Neuron (in vitro differentiated cells): ENCODE measurements around the gene RHOB.

ENCODE experiments used
- H2AFZ ChIP-seq: one replicate; pipeline ENCODE4 v1.6.1; 2013; ENCODE audit warnings: low read depth, mild to moderate bottlenecking, inconsistent platforms, low read length, moderate library complexity
- H3K27me3 ChIP-seq: one replicate; pipeline ENCODE4 v1.6.1; 2013; ENCODE audit warnings: low read length; ENCODE audit not compliant: insufficient read depth
- H3K36me3 ChIP-seq: one replicate; pipeline ENCODE4 v1.6.1; 2013; ENCODE audit warnings: low read length; ENCODE audit not compliant: insufficient read depth
- H3K4me1 ChIP-seq: one replicate; pipeline ENCODE4 v1.6.1; 2013; ENCODE audit warnings: low read length; ENCODE audit not compliant: insufficient read depth
- H3K4me3 ChIP-seq: 2 replicates; pipeline ENCODE4 v1.5.1; 2013; ENCODE audit warnings: mild to moderate bottlenecking, low read length, moderate library complexity
- H3K9me3 ChIP-seq: one replicate; pipeline ENCODE4 v1.6.1; 2013; ENCODE audit warnings: low read length

Gene RHOB

GRCh38 chr2:20471902-20472559, 25.2 kb downstream of the RHOB start:
- Histone ChIP-seq H2AFZ (no peak overlapping the region), H3K4me1 (peaks cover 30% of the 10 kb centered on the region), H3K27me3 (no peaks in the 10 kb centered on the region), H3K9me3 (no peaks in the 10 kb centered on the region), H3K4me3 (no peak overlapping the region), H3K36me3 (no peaks in the 10 kb centered on the region)

DNA sequence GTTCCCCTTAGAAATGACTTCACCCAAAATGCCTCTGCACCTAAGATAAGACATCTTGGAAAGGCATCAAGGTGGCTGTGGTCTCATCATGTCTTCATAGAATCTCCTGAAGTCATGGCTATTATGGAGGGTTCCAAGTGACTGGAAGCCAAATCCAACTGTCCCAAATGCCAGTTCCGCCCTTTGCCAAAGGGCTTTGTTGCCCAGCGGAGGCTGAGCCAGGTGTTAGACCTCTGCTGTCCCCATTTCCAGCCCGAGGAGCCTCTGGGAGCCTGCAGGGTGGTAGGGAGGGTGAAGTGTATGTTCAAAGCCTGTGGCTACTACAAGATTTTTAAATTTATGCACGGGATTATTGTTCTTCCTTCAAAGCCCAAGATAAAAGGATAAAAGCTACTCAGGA, 25.7 kb downstream of the RHOB start:
- Histone ChIP-seq H3K36me3 (no peaks in the 10 kb centered on the region), H3K4me1 (peaks cover 30% of the 10 kb centered on the region), H3K27me3 (no peaks in the 10 kb centered on the region), H3K4me3 (no peak overlapping the region), H2AFZ (no peak overlapping the region), H3K9me3 (no peaks in the 10 kb centered on the region)

DNA sequence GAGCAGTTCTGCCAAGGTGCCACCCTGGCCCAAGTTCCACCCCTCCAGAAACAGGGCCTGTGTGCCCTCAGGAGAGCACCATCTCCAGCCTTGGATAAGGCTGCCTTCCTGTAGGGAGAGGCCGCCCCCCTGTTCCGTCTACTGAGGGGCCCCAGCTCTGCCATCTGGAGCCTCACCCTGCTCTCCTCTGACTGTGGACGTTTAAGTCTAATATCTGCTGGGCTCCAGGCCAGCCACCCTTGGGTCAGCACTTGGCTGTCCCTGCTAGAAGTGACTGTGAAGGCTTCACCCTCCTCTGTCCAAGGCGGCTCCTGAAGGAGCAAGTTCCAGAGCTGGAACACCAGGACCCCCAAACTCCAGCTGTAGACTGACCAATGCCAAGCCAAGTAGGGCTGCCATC, 26.3 kb downstream of the RHOB start:
- H2AFZ ChIP-seq, result no peak overlapping the region
- H3K9me3 ChIP-seq, result no peaks in the 10 kb centered on the region
- H3K36me3 ChIP-seq, result no peaks in the 10 kb centered on the region
- no peaks in the 10 kb centered on the region for H3K27me3 ChIP-seq
- no peak overlapping the region for H3K4me3 ChIP-seq
- peaks cover 30% of the 10 kb centered on the region for H3K4me1 ChIP-seq

- no peaks in the 10 kb centered on the region for H3K27me3 ChIP-seq
- no peak overlapping the region for H3K4me3 ChIP-seq
- H3K4me1 ChIP-seq, result peaks cover 30% of the 10 kb centered on the region
- H2AFZ ChIP-seq, result no peak overlapping the region
- no peaks in the 10 kb centered on the region for H3K9me3 ChIP-seq
- no peaks in the 10 kb centered on the region for H3K36me3 ChIP-seq
Measured at GRCh38 chr2:20474757-20475566, 28.1 kb downstream of the RHOB start.

DNA sequence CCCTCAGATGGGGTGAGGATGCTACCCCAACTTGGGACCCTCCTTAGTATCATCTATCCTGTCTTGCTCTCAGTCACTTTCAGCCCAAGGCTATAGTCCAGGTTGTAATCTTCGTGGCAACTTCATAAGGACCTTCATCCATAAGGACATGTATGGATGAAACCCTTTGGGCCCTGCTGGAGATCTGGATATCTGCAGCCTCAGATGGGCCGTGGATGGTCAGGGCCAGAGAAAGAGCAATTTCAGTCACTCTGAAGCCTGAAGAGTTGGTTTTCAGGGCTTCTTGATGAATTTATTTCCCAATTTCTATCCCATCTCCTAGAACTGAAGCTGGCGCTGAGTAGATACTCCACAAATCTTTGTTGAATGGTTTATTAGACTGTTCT, 28.7 kb downstream of the RHOB start:
- no peaks in the 10 kb centered on the region for H3K36me3 ChIP-seq
- no peak overlapping the region for H2AFZ ChIP-seq
- no peaks in the 10 kb centered on the region for H3K9me3 ChIP-seq
- no peaks in the 10 kb centered on the region for H3K27me3 ChIP-seq
- H3K4me3 ChIP-seq, result no peak overlapping the region
- peaks cover 30% of the 10 kb centered on the region for H3K4me1 ChIP-seq

- H3K27me3 ChIP-seq, result no peaks in the 10 kb centered on the region
- peaks cover 30% of the 10 kb centered on the region for H3K4me1 ChIP-seq
- no peak overlapping the region for H2AFZ ChIP-seq
- no peaks in the 10 kb centered on the region for H3K9me3 ChIP-seq
- no peak overlapping the region for H3K4me3 ChIP-seq
- H3K36me3 ChIP-seq, result no peaks in the 10 kb centered on the region
Measured at GRCh38 chr2:20476481-20476880, 29.6 kb downstream of the RHOB start.

- Histone ChIP-seq H3K4me3 (no peak overlapping the region), H3K27me3 (no peaks in the 10 kb centered on the region), H3K36me3 (no peaks in the 10 kb centered on the region), H3K9me3 (no peaks in the 10 kb centered on the region), H3K4me1 (peaks cover 30% of the 10 kb centered on the region), H2AFZ (no peak overlapping the region)
Measured at GRCh38 chr2:20476950-20477349, 30.1 kb downstream of the RHOB start.

- no peaks in the 10 kb centered on the region for H3K36me3 ChIP-seq
- no peaks in the 10 kb centered on the region for H3K9me3 ChIP-seq
- H3K4me3 ChIP-seq, result no peak overlapping the region
- H3K27me3 ChIP-seq, result no peaks in the 10 kb centered on the region
- no peak overlapping the region for H2AFZ ChIP-seq
- H3K4me1 ChIP-seq, result peaks cover 17% of the 10 kb centered on the region
Measured at GRCh38 chr2:20478961-20479360, 32.1 kb downstream of the RHOB start.

- H3K27me3 ChIP-seq, result no peaks in the 10 kb centered on the region
- H2AFZ ChIP-seq, result no peak overlapping the region
- peaks cover 8% of the 10 kb centered on the region for H3K4me1 ChIP-seq
- H3K9me3 ChIP-seq, result no peaks in the 10 kb centered on the region
- H3K4me3 ChIP-seq, result no peak overlapping the region
- H3K36me3 ChIP-seq, result no peaks in the 10 kb centered on the region
Measured at GRCh38 chr2:20479835-20480234, 33.0 kb downstream of the RHOB start.

GRCh38 chr2:20480913-20481312, 34.0 kb downstream of the RHOB start:
- Histone ChIP-seq H2AFZ (no peak overlapping the region), H3K9me3 (no peaks in the 10 kb centered on the region), H3K36me3 (no peaks in the 10 kb centered on the region), H3K4me1 (no peaks in the 10 kb centered on the region), H3K27me3 (no peaks in the 10 kb centered on the region), H3K4me3 (no peak overlapping the region)

- H2AFZ ChIP-seq, result no peak overlapping the region
- H3K9me3 ChIP-seq, result no peaks in the 10 kb centered on the region
- peaks cover 4% of the 10 kb centered on the region for H3K4me1 ChIP-seq
- no peaks in the 10 kb centered on the region for H3K36me3 ChIP-seq
- H3K4me3 ChIP-seq, result no peak overlapping the region
- H3K27me3 ChIP-seq, result no peaks in the 10 kb centered on the region
Measured at GRCh38 chr2:20481798-20482405, 35.0 kb downstream of the RHOB start.

DNA sequence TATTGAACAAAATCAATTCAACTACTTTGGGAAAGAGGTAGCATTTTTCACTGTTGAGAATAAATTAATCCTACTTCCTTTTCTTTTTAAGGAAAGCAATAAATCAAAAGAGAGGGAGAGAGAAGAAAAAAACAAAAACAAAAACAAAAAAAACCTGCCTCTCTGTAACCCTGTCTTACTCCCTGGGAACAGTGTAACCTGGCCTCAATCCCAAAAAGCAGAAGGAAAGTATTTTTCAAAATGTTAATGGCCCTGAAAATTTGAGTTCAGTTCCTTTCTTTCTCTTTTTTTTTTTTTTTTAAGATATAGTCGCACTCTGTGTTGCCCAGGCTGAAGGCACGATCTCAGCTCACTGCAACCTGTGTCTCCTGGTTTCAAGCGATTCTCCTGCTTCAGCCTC, 35.9 kb downstream of the RHOB start:
- Histone ChIP-seq H3K4me3 (no peak overlapping the region), H3K4me1 (peaks cover 13% of the 10 kb centered on the region), H2AFZ (no peak overlapping the region), H3K9me3 (no peaks in the 10 kb centered on the region), H3K27me3 (no peaks in the 10 kb centered on the region), H3K36me3 (no peaks in the 10 kb centered on the region)

GRCh38 chr2:20483194-20483895, 36.5 kb downstream of the RHOB start:
- no peak overlapping the region for H3K4me3 ChIP-seq
- no peaks in the 10 kb centered on the region for H3K27me3 ChIP-seq
- H3K9me3 ChIP-seq, result no peaks in the 10 kb centered on the region

More at GRCh38 chr2:20483194-20483895, 36.5 kb downstream of the RHOB start:
- no peak overlapping the region for H2AFZ ChIP-seq
- H3K36me3 ChIP-seq, result no peaks in the 10 kb centered on the region
- H3K4me1 ChIP-seq, result peaks cover 19% of the 10 kb centered on the region
